Muscle of arm (tissue), 12 donors: ENCODE data around the gene C1QTNF1. TPM values are rescaled to one million over a fixed set of nuclear protein-coding genes. Genes with fewer than 3 reads are reported as not detected.

Experiments used
- DNase-seq: peaks from one replicate; pipeline ENCODE4 v3.0.0-alpha.2; 2013
- polyA plus RNA-seq, 12 donors: library from polyadenylated mRNA; unstranded; fragments of 120-200 nt; gene quantifications; one replicate each; pipeline ENCODE4 v1.2.1, GENCODE V29; 2013; ENCODE audit not compliant: insufficient read length in 12 of 12

The C1QTNF1 gene
- polyA plus RNA-seq, 12 donors, result 2.9 to 16.4 (median 5.3) TPM; not detected in 2

- no peak for DNase-seq
These were observed 54.7 kb downstream of the C1QTNF1 start for GRCh38 chr17:79078476-79079190.

GRCh38 chr17:79079421-79080200, 55.6 kb downstream of the C1QTNF1 start:
- no peak for DNase-seq

GRCh38 chr17:79080349-79080748, 56.4 kb downstream of the C1QTNF1 start:
- no peak for DNase-seq

GRCh38 chr17:79080761-79081290, 56.9 kb downstream of the C1QTNF1 start:
- no peak for DNase-seq

- no peak for DNase-seq
These were observed 57.8 kb downstream of the C1QTNF1 start for GRCh38 chr17:79081571-79082276.

- no peak for DNase-seq
These were observed 58.6 kb downstream of the C1QTNF1 start for GRCh38 chr17:79082311-79083190.

- no peak for DNase-seq
These were observed 59.4 kb downstream of the C1QTNF1 start for GRCh38 chr17:79083191-79083971.

- no peak for DNase-seq
These were observed 60.6 kb downstream of the C1QTNF1 start for GRCh38 chr17:79084291-79085153.

- DNase-seq, result no peak
These were observed 61.4 kb downstream of the C1QTNF1 start for GRCh38 chr17:79085154-79085920.

GRCh38 chr17:79085921-79086551, 62.1 kb downstream of the C1QTNF1 start:
- no peak for DNase-seq

- no peak for DNase-seq
These were observed 62.8 kb downstream of the C1QTNF1 start for GRCh38 chr17:79086609-79087427.

GRCh38 chr17:79087428-79088143, 63.6 kb downstream of the C1QTNF1 start:
- DNase-seq, result peak; percentile 61

GRCh38 chr17:79088247-79088996, 64.5 kb downstream of the C1QTNF1 start:
- no peak for DNase-seq

GRCh38 chr17:79088997-79089328, 65.0 kb downstream of the C1QTNF1 start:
- no peak for DNase-seq

- DNase-seq, result no peak
These were observed 65.9 kb downstream of the C1QTNF1 start for GRCh38 chr17:79089720-79090442.
